ENCODE results near the gene TEX28.
"Not testable (repeated sequence)": the region's sequence is repeated elsewhere in the genome, so short reads cannot be mapped to it uniquely, and the experiment has no call there.

TEX28 gene, protein sequence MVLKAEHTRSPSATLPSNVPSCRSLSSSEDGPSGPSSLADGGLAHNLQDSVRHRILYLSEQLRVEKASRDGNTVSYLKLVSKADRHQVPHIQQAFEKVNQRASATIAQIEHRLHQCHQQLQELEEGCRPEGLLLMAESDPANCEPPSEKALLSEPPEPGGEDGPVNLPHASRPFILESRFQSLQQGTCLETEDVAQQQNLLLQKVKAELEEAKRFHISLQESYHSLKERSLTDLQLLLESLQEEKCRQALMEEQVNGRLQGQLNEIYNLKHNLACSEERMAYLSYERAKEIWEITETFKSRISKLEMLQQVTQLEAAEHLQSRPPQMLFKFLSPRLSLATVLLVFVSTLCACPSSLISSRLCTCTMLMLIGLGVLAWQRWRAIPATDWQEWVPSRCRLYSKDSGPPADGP

DNA sequence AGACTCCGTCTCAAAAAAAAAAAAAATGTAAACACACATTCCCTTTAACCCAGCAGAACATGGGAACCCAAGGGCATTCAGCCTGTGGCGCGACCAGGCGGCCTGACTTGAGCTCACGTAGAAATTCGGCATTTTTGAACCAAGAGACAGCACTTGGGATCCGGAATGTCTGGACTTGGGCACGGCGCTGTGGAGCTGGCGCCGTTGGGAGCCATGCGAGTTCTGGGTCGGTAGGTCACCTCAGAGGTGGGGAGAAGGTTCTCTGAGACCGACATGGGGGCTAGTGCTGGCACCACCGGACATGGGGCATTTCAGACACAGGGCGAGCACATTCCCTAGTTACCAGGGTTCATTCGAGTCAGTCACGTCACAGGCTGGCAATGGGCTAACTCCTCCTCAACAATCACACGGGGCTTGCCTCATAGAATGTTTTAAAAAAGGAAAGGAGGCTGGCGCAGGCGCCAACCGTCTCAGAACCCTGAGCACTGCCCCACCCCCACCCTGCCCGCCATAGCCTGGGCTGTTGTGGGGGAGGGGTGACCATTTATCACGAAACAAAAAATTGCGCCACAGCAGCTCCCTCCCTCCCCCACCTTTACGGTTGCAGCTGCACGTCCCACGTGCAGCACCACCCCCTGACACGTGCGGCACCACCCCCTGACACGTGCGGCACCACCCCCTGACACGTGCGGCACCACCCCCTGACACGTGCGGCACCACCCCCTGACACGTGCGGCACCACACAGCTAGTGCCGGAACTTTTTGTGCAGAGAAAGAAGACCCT lies at the start of gene TEX28:
Gene TEX28 (minus strand): TSS at position 334 of the 784 bp plus-strand sequence. CDS start 3,007 bp downstream, outside the sequence.
- DNase-seq, result no peak

DNA sequence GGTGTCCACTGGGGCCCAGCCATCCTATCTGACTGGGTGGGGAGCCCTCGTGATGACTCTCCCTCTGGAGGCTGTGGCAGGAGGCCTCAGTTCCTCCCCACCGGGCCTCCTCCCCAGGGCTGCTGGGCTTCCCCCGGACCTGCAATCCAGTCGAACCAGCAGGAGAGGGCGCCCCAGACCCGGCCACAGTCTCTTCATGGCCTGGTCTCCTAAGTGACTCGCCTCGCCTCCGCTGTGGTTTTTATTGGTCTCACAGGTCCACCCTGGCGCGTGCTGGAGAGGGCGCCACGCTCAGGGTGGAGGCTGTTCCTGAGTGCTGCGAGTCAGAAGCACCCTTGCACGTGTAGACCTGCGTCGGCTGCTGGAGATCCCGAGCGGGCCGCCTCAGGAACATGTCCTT lies 48.7 kb upstream of the TEX28 start:
- DNase-seq, result not testable (repeated sequence)

- DNase-seq, result not testable (repeated sequence)
Measured at GRCh38 chrX:154343063-154343462, 48.1 kb upstream of the TEX28 start.

DNA sequence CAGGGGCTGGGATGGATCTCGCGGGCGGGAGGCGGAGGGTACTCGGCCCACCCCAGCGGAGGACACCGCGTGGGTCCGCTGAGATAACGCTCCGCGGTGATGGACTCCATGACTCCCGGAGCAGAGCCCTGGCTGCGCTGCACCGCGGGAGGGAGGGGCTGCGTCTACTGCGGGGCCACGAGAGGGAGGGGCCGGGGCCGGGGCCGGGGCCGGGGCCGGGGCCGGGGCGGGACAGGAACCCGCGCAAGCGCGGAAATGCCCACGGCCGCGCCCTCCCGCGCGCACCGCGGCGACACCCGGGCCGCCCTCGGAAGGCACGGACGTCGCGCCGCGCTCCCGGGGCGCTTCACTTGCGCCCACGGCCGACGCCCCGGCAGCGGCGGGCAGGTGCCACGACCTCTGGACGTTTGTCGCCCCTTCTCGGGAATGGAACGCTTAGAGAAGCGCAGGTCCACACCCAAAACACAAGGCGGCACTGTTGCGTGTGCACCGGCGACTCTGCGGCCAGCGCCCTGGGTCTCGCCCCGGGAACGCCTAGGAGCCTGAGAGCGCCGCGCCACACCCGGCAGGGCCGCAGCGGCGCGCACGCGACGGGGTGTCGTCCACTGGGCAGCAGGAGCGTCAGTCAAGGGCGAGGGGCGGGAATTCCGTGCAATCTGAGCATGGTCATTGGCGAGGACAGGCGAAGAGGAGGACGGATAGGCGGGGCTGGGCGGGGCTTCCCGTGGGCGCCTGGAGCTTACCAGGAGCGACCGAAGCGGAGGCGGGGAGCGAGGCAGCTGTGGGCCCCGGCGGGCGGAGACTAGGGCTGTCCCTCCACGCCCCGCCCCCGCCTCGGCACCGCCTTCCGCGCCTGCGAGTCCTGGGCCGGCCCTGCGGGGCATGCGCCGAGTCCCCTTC lies 46.7 kb upstream of the TEX28 start:
- DNase-seq, result not testable (repeated sequence)

- DNase-seq, result peak; percentile 43
Measured at GRCh38 chrX:154334496-154334895, 39.6 kb upstream of the TEX28 start.

DNA sequence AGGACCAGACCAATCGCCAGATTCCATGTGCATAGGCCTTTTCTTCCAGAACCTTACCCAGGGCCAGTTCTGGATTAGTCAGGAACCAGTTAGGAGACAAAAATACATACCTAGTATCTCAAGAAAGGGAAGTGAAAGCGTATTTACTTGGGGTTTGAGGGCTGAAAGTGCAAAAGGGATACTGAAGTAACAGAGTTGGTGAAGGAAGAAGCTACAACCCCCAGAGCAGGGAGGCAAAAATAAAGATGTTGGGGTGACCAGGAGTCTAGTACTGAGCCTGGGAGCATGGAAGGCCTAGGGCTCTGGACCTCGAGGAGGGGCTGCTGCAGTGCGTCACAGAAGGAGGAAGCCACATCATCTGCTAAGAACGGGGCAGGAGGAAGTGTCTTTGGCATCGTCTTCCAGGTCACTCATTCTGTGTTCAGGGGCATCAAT lies 38.9 kb upstream of the TEX28 start:
- DNase-seq, result no peak

DNA sequence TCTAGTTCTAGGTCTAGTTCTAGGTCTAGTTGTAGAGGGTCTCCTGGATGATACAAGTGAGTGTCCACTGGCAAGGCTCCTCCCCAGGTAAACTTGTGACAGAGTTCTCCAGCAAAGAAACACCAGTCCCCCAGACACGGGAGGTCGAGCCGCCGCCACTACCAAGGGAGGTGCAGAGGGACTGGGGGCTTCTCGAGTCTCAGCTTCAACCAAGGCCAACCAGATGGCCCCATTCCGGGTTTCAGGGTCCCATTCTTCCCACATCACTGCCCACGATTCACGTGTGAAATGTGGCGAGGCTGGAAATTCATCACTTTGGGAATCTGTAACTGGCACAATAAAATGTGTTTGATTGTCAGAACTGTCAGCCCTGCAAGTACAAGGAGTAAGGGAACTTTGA lies 38.2 kb upstream of the TEX28 start:
- DNase-seq, result no peak

DNA sequence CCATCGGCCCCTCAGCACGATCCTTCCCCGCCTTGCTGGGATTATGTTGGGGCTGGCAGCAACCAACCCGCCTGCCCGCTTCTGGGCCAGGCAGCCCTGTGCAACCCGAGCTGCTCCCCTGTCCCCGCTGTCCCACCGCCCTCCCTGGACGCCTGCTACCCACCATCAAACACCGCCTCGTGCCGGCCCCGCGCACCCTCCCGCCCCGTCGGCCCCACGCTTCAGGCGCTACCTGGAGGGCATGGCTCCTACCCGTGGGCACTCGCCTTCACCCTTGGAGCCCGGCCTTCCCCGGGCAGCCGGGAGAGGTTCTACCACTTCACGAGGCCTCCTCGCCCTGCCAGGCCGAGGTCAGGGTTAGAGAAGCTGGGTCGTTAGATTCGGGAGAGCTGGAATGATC lies 37.6 kb upstream of the TEX28 start:
- no peak for DNase-seq

DNA sequence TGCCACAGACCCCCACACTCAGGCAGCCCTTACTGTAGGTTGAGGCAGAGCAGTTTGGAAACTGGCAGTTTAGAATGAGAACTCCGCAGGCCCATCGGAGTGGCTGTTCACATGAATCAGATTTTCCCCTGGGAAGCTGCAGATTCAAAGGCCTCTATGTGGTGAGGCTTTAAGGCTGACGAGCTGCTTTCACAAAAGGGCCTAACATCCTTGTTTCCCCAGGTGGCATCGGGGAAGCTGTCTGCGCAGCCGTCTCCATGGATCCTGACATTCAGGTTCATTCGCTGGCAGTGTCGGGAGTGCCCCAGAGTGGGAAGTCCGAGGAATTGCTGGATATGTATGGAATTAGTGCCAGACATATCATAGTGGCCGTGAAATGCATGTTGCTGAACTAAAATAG lies 34.4 kb upstream of the TEX28 start:
- no peak for DNase-seq

GRCh38 chrX:154328646-154329045 lies 33.7 kb upstream of the TEX28 start:
- DNase-seq, result no peak

GRCh38 chrX:154327038-154327820 lies 32.3 kb upstream of the TEX28 start:
- DNase-seq, result no peak

DNA sequence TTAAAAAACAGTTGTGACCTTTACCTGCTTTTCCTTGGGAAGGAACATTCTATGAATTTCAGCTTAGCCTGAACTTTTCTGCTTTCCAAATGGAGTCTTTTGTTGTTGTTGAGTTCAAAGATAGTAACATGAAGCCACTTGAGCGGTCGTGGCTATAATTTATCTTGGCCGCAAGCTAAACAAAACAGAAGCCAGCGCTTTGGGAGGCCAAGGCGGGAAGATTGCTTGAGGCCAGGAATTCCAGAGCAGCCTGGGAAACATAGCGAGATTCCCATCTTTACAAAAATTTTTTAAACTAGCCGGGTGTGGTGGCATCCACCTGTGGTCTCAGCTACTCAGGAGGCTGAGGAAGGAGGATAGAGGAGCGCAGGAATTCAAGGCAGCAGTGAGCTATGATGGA lies 30.6 kb upstream of the TEX28 start:
- DNase-seq, result no peak

DNA sequence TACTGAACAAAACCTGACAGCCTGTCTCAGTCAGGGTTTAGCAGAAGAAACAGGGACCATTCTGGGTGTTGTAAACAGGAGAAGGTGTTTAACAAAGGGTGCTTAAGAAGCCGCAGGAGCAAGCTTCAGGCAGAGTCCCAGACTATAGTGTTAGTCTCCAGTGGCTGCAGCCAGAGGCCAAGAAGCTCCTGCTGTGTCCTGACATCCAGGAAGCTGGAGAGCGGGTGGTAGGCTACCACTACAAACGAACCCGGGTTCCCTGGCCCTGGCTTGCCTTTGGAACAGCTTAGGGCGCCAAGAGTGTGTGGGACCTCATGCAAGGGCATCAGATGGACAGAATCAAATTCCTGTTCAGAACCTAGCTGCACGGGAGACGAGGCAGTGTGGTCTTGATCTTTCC lies 28.6 kb upstream of the TEX28 start:
- DNase-seq, result no peak

DNA sequence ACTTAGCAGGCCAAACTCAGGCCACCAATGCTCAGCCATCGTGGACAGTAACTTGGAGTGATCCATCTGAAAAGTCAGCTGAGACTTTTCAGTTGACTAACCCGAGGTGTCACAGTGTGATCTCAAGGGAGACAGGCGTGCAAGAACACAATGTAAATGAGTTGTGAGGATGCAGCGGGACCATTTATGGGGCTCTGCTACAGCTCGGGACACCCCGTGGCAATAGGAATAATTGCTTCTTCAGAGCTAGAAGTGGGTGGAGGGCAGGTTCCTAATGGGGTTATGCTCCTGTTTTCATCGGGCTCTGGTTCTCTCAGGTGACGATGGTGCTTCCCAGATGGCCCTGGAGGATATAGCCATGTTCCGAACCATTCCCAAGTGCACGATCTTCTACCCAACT lies 28.0 kb upstream of the TEX28 start:
- no peak for DNase-seq

DNA sequence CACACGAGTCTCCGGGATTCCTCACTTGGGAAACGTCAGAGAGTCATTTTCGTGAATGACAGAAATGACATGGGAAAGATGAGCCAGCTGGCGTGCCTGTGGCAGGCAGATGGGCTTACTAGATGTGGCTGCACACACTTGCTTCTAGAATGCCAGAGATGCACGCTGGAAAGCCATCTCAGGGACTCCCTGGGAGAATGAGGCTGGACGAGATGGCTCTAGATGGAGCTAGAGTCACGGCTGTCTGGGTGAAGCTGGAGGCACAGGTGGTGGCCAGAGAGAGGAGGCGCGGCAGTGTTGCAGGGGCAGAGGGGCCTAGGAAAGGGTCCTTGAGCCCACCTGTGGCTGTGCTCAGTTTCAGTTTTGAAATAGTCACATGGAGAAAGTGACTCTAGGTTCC lies 26.7 kb upstream of the TEX28 start:
- DNase-seq, result no peak

DNA sequence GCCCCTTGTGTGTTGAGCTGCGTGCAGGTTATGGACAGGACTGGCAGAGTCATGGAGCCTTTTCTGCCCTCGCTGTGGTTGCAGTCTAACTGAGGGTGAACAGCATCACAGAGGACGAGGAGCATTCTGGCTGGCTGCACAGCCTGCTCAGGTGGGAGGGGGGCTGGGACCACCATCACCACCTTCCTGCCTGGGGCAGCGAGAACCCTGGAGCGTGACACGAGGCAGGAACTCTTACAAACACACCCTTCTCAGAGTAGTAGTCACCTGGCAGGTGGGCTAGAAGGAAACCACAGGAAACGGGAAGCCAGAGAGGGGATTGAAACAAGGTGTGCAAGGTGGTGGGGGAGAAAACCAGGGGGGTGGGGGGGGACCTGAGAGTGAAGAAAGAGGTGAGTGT lies 26.2 kb upstream of the TEX28 start:
- DNase-seq, result no peak

DNA sequence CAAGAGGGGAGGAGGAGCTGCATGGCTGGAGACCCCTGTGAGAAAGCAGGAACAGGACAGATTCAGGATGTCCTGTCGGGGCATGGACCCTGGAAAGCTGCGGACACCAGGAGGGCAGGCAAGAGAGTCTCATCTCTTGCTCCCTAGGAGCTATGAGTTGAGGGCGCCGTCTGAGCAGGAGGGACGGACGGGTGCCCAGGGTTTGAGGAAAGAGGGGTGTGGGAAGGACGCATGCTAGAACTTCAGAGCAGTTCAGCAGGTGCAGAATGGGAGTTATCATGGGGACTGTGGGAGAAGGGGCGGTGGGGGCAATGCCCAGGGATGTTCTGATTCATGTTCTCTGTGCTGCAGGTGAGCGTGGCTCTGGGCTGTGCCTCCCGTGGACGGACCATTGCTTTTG lies 25.5 kb upstream of the TEX28 start:
- no peak for DNase-seq

- no peak for DNase-seq
Measured at GRCh38 chrX:154317391-154317995, 22.6 kb upstream of the TEX28 start.

GRCh38 chrX:154315416-154315815 lies 20.5 kb upstream of the TEX28 start:
- DNase-seq, result no peak

DNA sequence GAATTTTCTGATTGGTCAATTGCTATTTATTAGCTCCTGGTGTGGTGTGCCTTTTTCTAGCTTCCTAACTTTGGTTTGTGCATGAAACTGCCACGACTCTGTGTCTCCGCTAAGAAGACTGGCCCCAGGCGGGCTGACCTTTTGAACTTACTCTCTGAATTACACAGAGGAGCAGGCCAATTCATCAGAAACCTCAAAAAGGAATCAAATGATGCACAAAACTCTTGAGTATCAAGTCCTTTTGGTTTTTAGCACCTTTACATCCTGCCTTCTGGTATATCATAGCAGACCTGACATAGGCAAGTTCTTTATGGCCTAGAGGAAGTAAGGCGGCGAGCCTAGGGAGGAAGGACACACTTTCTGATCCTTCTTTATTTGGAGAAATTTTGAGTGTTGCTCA lies 18.2 kb upstream of the TEX28 start:
- no peak for DNase-seq

GRCh38 chrX:154312116-154312515 lies 17.2 kb upstream of the TEX28 start:
- no peak for DNase-seq

All from stimulated activated naive CD4-positive, alpha-beta T cell treated with Interleukin-2 at 50 U/mL for 16 hours (primary cell).